IMR-90 (cell line): ENCODE measurements around the gene MAPKAPK5. TPM values are rescaled to one million over a fixed set of nuclear protein-coding genes. Genes with fewer than 3 reads are reported as not detected.

ENCODE experiments used
- ATAC-seq: fragments of 200-7000 bp; cut with Tn5 transposase; 2 replicates; pipeline ENCODE4 v1.9.1; 2020; ENCODE audit warnings: low read depth, mild to moderate bottlenecking, moderate library complexity
- BruUV-seq: library from RNA; stranded (reverse); fragments of 400-500 nt; replicated peaks from 2 replicates; lab custom pipeline; 2021; lab: Mats Ljungman, UMichigan
- CTCF ChIA-PET: fragments of 300-600 bp; formaldehyde crosslinking; extraction: SDS; loops from one replicate; lab custom pipeline; 2021; ENCODE audit warnings: antibody characterized with exemption; lab: Yijun Ruan, JAX
- POLR2A ChIA-PET: fragments of 300-600 bp; sonication (Branson Sonifier 250); formaldehyde crosslinking; loops from one replicate; lab custom pipeline; 2022; ENCODE audit warnings: antibody characterized with exemption; ENCODE audit not compliant: unreplicated experiment; lab: Charles Lee
- DNase-seq: peaks from one replicate; pipeline ENCODE4 v3.0.0; 2013
- H2AFZ ChIP-seq: replicated peaks from 2 replicates; pipeline ENCODE3; 2013; ENCODE audit warnings: low read length, mild to moderate bottlenecking; ENCODE audit not compliant: poor library complexity
- H2AK5ac ChIP-seq: 2 replicates; pipeline ENCODE4 v1.6.1; 2013; ENCODE audit warnings: low read depth, low read length, inconsistent platforms
- H2AK9ac ChIP-seq: replicated peaks from 2 replicates; pipeline ENCODE3; 2013; ENCODE audit warnings: mild to moderate bottlenecking, low read depth, low read length, moderate library complexity; ENCODE audit not compliant: poor library complexity
- H2BK120ac ChIP-seq: 2 replicates; pipeline ENCODE4 v1.6.1; 2013; ENCODE audit warnings: low read depth, low read length, inconsistent platforms
- H2BK15ac ChIP-seq: 3 replicates; pipeline ENCODE4 v1.6.1; 2013; ENCODE audit warnings: low read depth, low read length, inconsistent platforms
- H2BK20ac ChIP-seq: 2 replicates; pipeline ENCODE4 v1.6.1; 2013; ENCODE audit warnings: low read depth, mild to moderate bottlenecking, inconsistent platforms, low read length, moderate library complexity
- H2BK5ac ChIP-seq: 2 replicates; pipeline ENCODE4 v1.6.1; 2013; ENCODE audit warnings: mild to moderate bottlenecking, low read depth, low read length, inconsistent platforms; ENCODE audit not compliant: poor library complexity, severe bottlenecking
- H3K14ac ChIP-seq: replicated peaks from 2 replicates; pipeline ENCODE4 v1.6.1; 2013; ENCODE audit warnings: low read depth, low read length, inconsistent platforms
- H3K18ac ChIP-seq: 2 replicates; pipeline ENCODE4 v1.6.1; 2013; ENCODE audit warnings: low read depth, low read length, control low read depth
- H3K23ac ChIP-seq: 2 replicates; pipeline ENCODE4 v1.6.1; 2013; ENCODE audit warnings: low read depth, low read length, inconsistent platforms
- H3K27ac ChIP-seq: 2 replicates; pipeline ENCODE4 v1.5.1; 2013; ENCODE audit warnings: mild to moderate bottlenecking, control low read depth, low read length; ENCODE audit not compliant: insufficient read depth
- H3K27me3 ChIP-seq: 2 replicates; pipeline ENCODE4 v1.6.1; 2013; ENCODE audit warnings: low read length; ENCODE audit not compliant: control insufficient read depth, insufficient read depth
- H3K36me3 ChIP-seq: 2 replicates; pipeline ENCODE4 v1.6.1; 2013; ENCODE audit warnings: low read length, mixed read lengths; ENCODE audit not compliant: control insufficient read depth, insufficient read depth
- H3K4ac ChIP-seq: 2 replicates; pipeline ENCODE4 v1.6.1; 2013; ENCODE audit warnings: low read depth, low read length, inconsistent platforms
- H3K4me1 ChIP-seq: 2 replicates; pipeline ENCODE4 v1.6.1; 2013; ENCODE audit warnings: low read length, mixed read lengths; ENCODE audit not compliant: control insufficient read depth, insufficient read depth
- H3K4me2 ChIP-seq: 2 replicates; pipeline ENCODE4 v1.6.1; 2013; ENCODE audit warnings: low read depth, mild to moderate bottlenecking, control low read depth, low read length, moderate library complexity
- H3K4me3 ChIP-seq: 2 replicates; pipeline ENCODE4 v1.5.1; 2013; ENCODE audit warnings: low read depth, mild to moderate bottlenecking, control low read depth, low read length, moderate library complexity; ENCODE audit not compliant: insufficient read depth
- H3K56ac ChIP-seq: 2 replicates; pipeline ENCODE4 v1.6.1; 2013; ENCODE audit warnings: low read length, inconsistent platforms; ENCODE audit not compliant: insufficient read depth; ENCODE audit errors: extremely low read depth
- H3K79me1 ChIP-seq, 2 experiments: 2 replicates each; pipeline ENCODE4 v1.6.1; 2013; ENCODE audit warnings: low read length in 2 of 2, inconsistent platforms in 1 of 2, low read depth in 1 of 2
- H3K9ac ChIP-seq: 2 replicates; pipeline ENCODE4 v1.6.1; 2013; ENCODE audit warnings: low read depth, low read length, control low read depth
- H3K9me1 ChIP-seq: 2 replicates; pipeline ENCODE4 v1.6.1; 2013; ENCODE audit warnings: low read length, inconsistent platforms; ENCODE audit not compliant: insufficient read depth
- H3K9me3 ChIP-seq: 2 replicates; pipeline ENCODE4 v1.6.1; 2013; ENCODE audit warnings: low read length; ENCODE audit not compliant: control insufficient read depth, insufficient read depth
- H4K20me1 ChIP-seq: 2 replicates; pipeline ENCODE4 v1.6.1; 2013; ENCODE audit warnings: low read length, inconsistent platforms; ENCODE audit not compliant: insufficient read depth
- H4K5ac ChIP-seq: 2 replicates; pipeline ENCODE4 v1.6.1; 2013; ENCODE audit warnings: mild to moderate bottlenecking, low read depth, low read length, control low read depth
- H4K8ac ChIP-seq, 2 experiments: 2 replicates each; pipeline ENCODE4 v1.6.1; 2013; ENCODE audit warnings: low read depth in 2 of 2, low read length in 2 of 2, control low read depth in 1 of 2, inconsistent platforms in 1 of 2
- H4K91ac ChIP-seq: 2 replicates; pipeline ENCODE4 v1.6.1; 2013; ENCODE audit warnings: low read depth, low read length, inconsistent platforms; ENCODE audit not compliant: insufficient read depth
- ELK1 ChIP-seq: fragments of 150-350 bp; IDR thresholded peaks from 2 replicates; pipeline ENCODE4 v1.6.1; 2016; ENCODE audit warnings: low read depth, mild to moderate bottlenecking, low read length, moderate library complexity, borderline replicate concordance
- FOS ChIP-seq: fragments of 150-350 bp; IDR thresholded peaks from 2 replicates; pipeline ENCODE4 v1.6.1; 2016; ENCODE audit warnings: low read depth, low read length
- NFE2L2 ChIP-seq: fragments of 150-350 bp; IDR thresholded peaks from 2 replicates; pipeline ENCODE4 v1.6.1; 2016; ENCODE audit warnings: low read depth, mild to moderate bottlenecking, low read length
- POLR2A ChIP-seq: IDR thresholded peaks from 2 replicates; pipeline ENCODE4 v1.6.1; 2012; ENCODE audit warnings: mild to moderate bottlenecking, low read depth, low read length
- WGBS, 2 experiments: methylation state at CpG; one replicate each; pipeline versions ENCODE4 v1.1.5 to v1.1.7; 2013; ENCODE audit warnings: missing lambda C conversion rate in 2 of 2; ENCODE audit not compliant: insufficient read length in 1 of 2; ENCODE audit errors: extremely low coverage in 2 of 2; 5-methylcytosine and 5-hydroxymethylcytosine counted together
- dilution Hi-C: fragments of 300-500 bp; cut with HindIII; formaldehyde crosslinking; loops from one replicate; pipeline ENCODE4 v1.14.3; 2018; ENCODE audit warnings: low sequenced_read_pairs; ENCODE audit not compliant: unreplicated experiment
- in situ Hi-C: fragments of 300-500 bp; cut with MboI; formaldehyde crosslinking; loops from 3 replicates; pipeline ENCODE4 v1.14.3; 2019; ENCODE audit warnings: low sequenced_read_pairs, inconsistent platforms, mixed read lengths
- intact Hi-C: fragments of 100-400 bp; cut with micrococcal nuclease; formaldehyde crosslinking; loops from 2 replicates; pipeline ENCODE4 v1.10.0; 2022
- polyA plus RNA-seq, 3 experiments: library from polyadenylated mRNA; depleted of rRNA; stranded (reverse); fragments of >200 nt; gene quantifications; 2 replicates each; pipeline ENCODE4 v1.2.3, GENCODE V29; 2012; ENCODE audit warnings: low replicate concordance in 1 of 3
- total RNA-seq: library from RNA; depleted of rRNA; stranded (reverse); fragments of >200 nt; gene quantifications from 2 replicates; pipeline ENCODE4 v1.2.3, GENCODE V29; 2012

Gene MAPKAPK5
- total and polyA plus RNA-seq, 2 of the 4 experiments (the other 2 are of a cell fraction), result 35.0 to 44.6 TPM

- Histone ChIP-seq H3K79me1 (peaks cover 29 to 49% of the 10 kb centered on the region in 2 experiments), H2BK20ac (no peak overlapping the region), H4K8ac (peak overlapping the region; percentile 61 to 78; a peak in 3 of 4 replicates), H2AK5ac (peak overlapping the region; percentile 72; the same call in 1 of the 2 replicates), H3K9me1 (peaks cover 4% of the 10 kb centered on the region), H2BK120ac (no peak overlapping the region), H4K20me1 (peaks cover 11% of the 10 kb centered on the region; the same call in 1 of the 2 replicates), H2BK15ac (no peak overlapping the region), H2AK9ac (peak overlapping the region; percentile 94), H3K4ac (peak overlapping the region; percentile 8), H3K4me2 (peak overlapping the region; percentile 100), H2AFZ (peak overlapping the region; percentile 97), H3K4me1 (no peaks in the 10 kb centered on the region), H3K4me3 (peak overlapping the region; percentile 78), H3K27ac (peak overlapping the region; percentile 95), H3K9ac (peak overlapping the region; percentile 85), H3K9me3 (no peaks in the 10 kb centered on the region), H4K91ac (peak overlapping the region; percentile 39; the same call in 1 of the 2 replicates), H3K23ac (peak overlapping the region; percentile 82), H3K56ac (0 out of 2 replicates have a peak overlapping the region, but pooled peaks have one; percentile 17), H3K18ac (no peak overlapping the region), H3K36me3 (peaks cover 6% of the 10 kb centered on the region; the same call in 1 of the 2 replicates), H3K14ac (peak overlapping the region; percentile 71), H4K5ac (peak overlapping the region; percentile 13), H3K27me3 (no peaks in the 10 kb centered on the region), H2BK5ac (peak overlapping the region; percentile 98)
- ATAC-seq (peak; percentile 9; the same call in 1 of the 2 replicates), DNase-seq (no peak)
- intact Hi-C loops (no loop called here), in situ Hi-C loops (no loop called here), dilution Hi-C loops (no loop called here)
- 0% methylated on average over 15 of the region's 44 CpGs; no CpG with 5 or more reads in 1 of the 2 experiments for WGBS, 2 experiments
- ChIA-PET POLR2A (interaction anchor here (0.5 kb wide), 1 partner anchor 13 kb away, joined by 3 read pairs; no protein-coding TSS in a partner anchor), CTCF (no interaction called here)
- no peak for TF ChIP-seq NFE2L2
- no peak for TF ChIP-seq ELK1
- TF ChIP-seq POLR2A, result 0 out of 2 replicates have a peak, but pooled peaks have one; percentile 16
- no peak for TF ChIP-seq FOS
- BruUV-seq, result no TSS peak
Observed at GRCh38 chr12:111842556-111843396, 748 bp downstream of the MAPKAPK5 start.
